PFSK-1 (cell line): ENCODE measurements around the gene GPRIN1.

Experiments used
- FOXP2 ChIP-seq: optimal IDR thresholded peaks from 2 replicates; pipeline ENCODE3; 2011; ENCODE audit warnings: borderline replicate concordance, control low read depth, inconsistent platforms; ENCODE audit not compliant: insufficient read depth; ENCODE audit errors: extremely low read length, extremely low read depth
- POLR2AphosphoS5 ChIP-seq: IDR thresholded peaks from 2 replicates; pipeline ENCODE4 v1.6.1; 2012; ENCODE audit warnings: low read depth, mild to moderate bottlenecking, control low read depth, low read length, moderate library complexity
- REST ChIP-seq, 2 experiments: IDR thresholded peaks; 2 replicates each; pipeline versions ENCODE4 v1.6.1 to v1.8.0; 2011 to 2012; ENCODE audit warnings: low read depth in 2 of 2, low read length in 2 of 2, control low read depth in 1 of 2, inconsistent platforms in 1 of 2, mild to moderate bottlenecking in 1 of 2, moderate library complexity in 1 of 2; ENCODE audit not compliant: insufficient read depth in 1 of 2
- SIN3A ChIP-seq: IDR thresholded peaks from 2 replicates; pipeline ENCODE4 v1.6.1; 2012; ENCODE audit warnings: mild to moderate bottlenecking, low read length, moderate library complexity, borderline replicate concordance; ENCODE audit not compliant: insufficient read depth
- TAF1 ChIP-seq: IDR thresholded peaks from 2 replicates; pipeline ENCODE4 v1.6.1; 2012; ENCODE audit warnings: low read length, control low read depth, borderline replicate concordance; ENCODE audit not compliant: insufficient read depth

Gene GPRIN1

GRCh38 chr5:176603091-176603490, 6.9 kb downstream of the GPRIN1 start:
- TF ChIP-seq POLR2AphosphoS5 (no peak), SIN3A (no peak), FOXP2 (no peak), TAF1 (no peak), REST (IDR thresholded peaks at IDR 0.05; ENCODE audit: insufficient read depth in 1 of 2, low read depth in 2 of 2, low read length in 2 of 2) (no peak)

GRCh38 chr5:176601901-176602482, 8.0 kb downstream of the GPRIN1 start:
- TF ChIP-seq POLR2AphosphoS5, result no peak
- TF ChIP-seq SIN3A, result no peak
- TF ChIP-seq FOXP2, result no peak
- no peak for TF ChIP-seq REST (IDR thresholded peaks at IDR 0.05; ENCODE audit: insufficient read depth in 1 of 2, low read depth in 2 of 2, low read length in 2 of 2)
- no peak for TF ChIP-seq TAF1

GRCh38 chr5:176597417-176598389, 12.3 kb downstream of the GPRIN1 start:
- TF ChIP-seq POLR2AphosphoS5 (no peak), TAF1 (no peak), SIN3A (no peak), REST (IDR thresholded peaks at IDR 0.05; ENCODE audit: insufficient read depth in 1 of 2, low read depth in 2 of 2, low read length in 2 of 2) (no peak), FOXP2 (no peak)

- TF ChIP-seq SIN3A, result no peak
Measured at GRCh38 chr5:176596689-176597416, 13.1 kb downstream of the GPRIN1 start.

GRCh38 chr5:176596069-176596644, 13.8 kb downstream of the GPRIN1 start:
- TF ChIP-seq REST (IDR thresholded peaks at IDR 0.05; ENCODE audit: insufficient read depth in 1 of 2, low read depth in 2 of 2, low read length in 2 of 2), result no peak
- TF ChIP-seq TAF1, result no peak
- TF ChIP-seq FOXP2, result no peak
- no peak for TF ChIP-seq SIN3A
- no peak for TF ChIP-seq POLR2AphosphoS5
